Islet precursor cell (in vitro differentiated cells): ENCODE results near the gene FAM53C.
"Not testable (repeated sequence)": the region's sequence is repeated elsewhere in the genome, so short reads cannot be mapped to it uniquely, and the experiment has no call there.

Experiments
- DNase-seq: peaks from one replicate; pipeline ENCODE4 v3.0.0-alpha.2; 2018

FAM53C gene

GRCh38 chr5:138351517-138351916, 13.5 kb downstream of the FAM53C start:
- no peak for DNase-seq

DNA sequence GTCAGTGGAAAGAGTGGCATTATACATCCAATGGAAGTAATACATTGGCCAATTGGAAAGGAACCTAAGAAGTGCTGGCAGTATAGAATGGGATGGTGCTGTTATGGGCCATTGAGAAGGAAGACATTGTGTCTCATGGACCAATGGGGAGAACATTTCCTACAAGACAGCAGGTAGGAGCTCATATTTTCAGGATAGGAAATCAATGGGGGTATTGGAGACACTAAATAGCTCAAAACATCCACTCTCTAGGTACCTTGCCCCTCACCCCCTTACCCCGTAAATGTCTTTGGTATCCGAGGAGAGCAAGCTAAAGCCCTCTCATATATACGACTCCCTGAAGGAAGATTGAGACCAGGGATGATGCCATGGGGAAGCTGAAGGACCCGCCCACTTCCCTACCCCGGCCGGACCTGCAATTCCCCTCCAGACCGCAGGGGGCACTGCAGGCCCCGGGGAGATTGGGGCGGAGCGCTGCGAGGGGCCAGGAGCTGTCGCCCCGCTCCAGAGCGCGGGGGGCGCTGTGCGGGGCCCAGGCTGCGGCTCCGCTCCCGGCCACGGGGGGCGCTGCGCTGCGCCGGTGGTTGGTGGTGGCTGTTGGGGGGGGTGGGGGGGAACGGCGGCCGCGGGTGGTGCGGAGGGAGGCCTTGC, 14.1 kb downstream of the FAM53C start, which contains the start of gene KDM3B:
TSS of gene KDM3B (plus strand) at position 615 of the 651 bp plus-strand sequence. CDS start 111 bp downstream, outside the sequence.
- DNase-seq, result peak; percentile 96

DNA sequence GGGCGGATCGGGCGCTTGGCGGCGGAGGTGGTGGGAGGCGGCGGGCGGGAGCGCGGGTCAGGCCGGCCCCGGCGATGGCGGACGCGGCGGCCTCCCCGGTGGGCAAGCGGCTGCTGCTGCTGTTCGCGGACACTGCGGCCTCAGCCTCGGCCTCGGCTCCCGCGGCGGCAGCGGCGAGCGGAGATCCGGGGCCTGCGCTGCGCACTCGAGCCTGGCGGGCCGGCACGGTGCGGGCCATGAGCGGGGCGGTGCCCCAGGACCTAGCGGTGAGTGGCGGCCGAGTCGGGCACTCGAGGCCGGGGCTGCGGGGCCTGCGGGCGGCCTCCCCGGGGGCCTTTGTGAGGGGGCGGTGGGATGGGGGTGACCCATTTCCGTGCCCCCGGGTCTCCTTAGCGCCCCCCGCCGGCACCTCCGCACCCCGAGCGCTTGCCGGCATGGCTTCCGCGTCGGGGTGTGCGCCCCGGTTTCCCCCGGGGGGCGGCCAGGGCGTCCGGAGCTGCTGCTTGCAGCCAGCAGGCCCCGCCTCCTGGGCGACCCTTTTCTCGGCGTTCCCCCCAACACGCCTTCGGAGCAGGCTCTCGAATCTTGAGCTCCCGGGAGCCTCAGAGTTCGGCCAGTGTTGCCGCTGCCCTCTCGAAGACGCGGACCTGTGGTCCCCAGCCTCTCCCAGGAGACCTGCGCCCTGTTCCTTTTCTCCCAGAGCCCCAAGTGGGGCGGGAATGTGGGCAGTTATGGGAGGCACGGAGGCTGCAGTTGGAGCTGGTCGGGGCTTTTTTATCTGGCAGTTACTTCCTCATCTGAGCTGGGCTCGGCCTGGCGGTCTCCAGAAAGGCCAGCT, 14.9 kb downstream of the FAM53C start:
- peak; percentile 80 for DNase-seq

- DNase-seq, result no peak
Observed at GRCh38 chr5:138353560-138354080, 15.6 kb downstream of the FAM53C start.

DNA sequence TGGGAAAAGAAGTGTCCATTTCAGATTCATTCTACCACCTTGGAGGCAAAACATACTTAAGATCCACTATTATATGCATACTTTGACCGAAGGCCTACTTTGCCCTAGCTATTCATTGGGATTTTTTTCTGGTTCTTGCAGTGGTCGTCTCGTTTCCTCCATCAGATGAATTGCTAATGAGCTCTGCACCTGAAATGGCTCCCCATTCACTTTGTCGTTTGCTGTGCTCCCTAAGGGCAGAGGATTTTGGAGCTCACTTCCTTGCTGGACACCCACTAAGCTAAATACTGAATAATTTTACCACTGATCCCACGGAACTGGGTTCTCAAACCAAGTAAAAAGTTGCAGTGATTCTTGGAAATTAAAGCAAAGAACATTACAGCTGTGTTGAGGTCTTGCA, 16.3 kb downstream of the FAM53C start:
- no peak for DNase-seq

GRCh38 chr5:138354926-138355378, 16.9 kb downstream of the FAM53C start:
- DNase-seq, result no peak

GRCh38 chr5:138359621-138360020, 21.6 kb downstream of the FAM53C start:
- DNase-seq, result no peak

DNA sequence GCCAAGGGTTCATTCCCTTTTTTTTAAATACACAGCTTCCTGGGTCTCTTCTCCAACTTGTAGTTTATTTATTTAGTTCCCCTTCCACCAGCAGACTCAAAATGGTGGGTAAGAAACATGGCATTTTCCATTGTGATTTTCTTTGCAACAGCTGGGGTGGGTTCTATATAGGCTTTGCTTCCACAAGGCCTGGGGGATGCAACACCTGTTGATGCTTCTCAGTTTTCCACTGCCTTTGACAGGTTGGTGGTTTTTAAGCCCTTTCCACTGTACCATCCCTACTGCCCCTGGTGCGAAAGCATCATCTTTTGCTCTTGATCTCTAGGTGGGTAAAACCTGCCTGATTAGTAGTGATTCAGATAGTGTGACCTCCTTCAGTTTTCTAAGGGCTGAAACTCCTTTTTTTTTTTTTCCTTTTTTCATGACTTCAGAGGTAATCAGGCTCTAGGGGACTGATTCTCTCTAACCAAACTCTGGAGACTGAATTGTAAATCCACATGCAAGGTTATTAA, 22.9 kb downstream of the FAM53C start:
- DNase-seq, result no peak

DNA sequence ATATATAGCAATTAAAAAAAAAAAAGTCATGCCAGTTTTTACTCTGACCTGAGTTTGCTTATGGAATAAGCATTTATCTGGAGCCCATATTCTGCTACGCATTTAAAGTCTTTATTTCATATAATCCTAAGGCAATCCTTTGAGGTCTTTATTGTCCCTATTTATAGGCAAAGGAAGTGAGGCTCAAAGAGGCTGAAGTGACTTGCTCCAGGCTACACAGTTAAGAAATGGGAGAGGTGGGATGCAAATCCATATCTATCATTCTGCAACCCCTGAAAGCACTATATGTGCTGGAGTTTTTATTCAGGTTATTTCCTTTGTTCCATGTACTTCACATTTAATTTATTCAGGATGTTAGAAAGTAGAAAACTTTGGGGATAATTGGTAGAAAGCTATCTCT, 26.5 kb downstream of the FAM53C start:
- no peak for DNase-seq

- no peak for DNase-seq
Observed at GRCh38 chr5:138366632-138367382, 28.7 kb downstream of the FAM53C start.

GRCh38 chr5:138369261-138369660, 31.2 kb downstream of the FAM53C start:
- no peak for DNase-seq

GRCh38 chr5:138369706-138370105, 31.6 kb downstream of the FAM53C start:
- DNase-seq, result no peak

DNA sequence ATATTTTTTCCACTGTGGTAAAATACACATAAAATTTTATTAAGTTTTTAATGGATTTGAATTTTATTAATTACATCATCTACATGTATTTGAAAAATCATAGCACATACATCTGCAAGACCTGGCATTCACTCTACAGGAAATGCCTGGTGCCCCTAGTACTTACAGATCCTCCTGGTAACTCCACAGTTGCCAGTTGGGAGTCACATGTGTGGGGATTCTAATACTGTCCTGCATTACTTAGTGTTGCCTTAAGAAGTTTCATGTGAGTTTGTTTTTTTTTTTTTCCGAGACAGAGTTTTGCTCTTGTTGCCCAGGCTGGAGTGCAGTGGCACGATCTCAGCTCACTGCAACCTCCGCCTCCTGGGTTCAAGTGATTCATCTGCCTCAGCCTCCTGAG, 32.5 kb downstream of the FAM53C start:
- DNase-seq, result no peak

- DNase-seq, result no peak
Observed at GRCh38 chr5:138371454-138371853, 33.4 kb downstream of the FAM53C start.

- DNase-seq, result no peak
Observed at GRCh38 chr5:138372225-138372624, 34.2 kb downstream of the FAM53C start.

DNA sequence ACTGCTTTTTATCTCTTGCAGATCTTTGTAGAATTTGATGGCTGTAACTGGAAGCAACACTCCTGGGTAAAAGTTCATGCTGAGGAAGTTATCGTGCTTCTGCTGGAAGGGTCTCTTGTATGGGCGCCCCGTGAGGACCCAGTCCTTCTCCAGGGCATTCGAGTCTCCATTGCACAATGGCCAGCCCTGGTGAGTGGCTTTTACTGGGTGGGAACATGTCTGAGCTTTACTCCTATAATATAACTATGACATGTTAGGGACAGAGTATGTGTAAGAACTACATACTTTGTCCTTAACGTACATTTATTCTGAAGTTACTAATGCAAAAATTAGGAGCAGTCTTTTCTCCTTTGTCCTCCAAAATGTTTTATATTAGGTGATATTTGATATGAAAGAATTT, 34.6 kb downstream of the FAM53C start:
- DNase-seq, result no peak

- no peak for DNase-seq
Observed at GRCh38 chr5:138382347-138382746, 44.3 kb downstream of the FAM53C start.

DNA sequence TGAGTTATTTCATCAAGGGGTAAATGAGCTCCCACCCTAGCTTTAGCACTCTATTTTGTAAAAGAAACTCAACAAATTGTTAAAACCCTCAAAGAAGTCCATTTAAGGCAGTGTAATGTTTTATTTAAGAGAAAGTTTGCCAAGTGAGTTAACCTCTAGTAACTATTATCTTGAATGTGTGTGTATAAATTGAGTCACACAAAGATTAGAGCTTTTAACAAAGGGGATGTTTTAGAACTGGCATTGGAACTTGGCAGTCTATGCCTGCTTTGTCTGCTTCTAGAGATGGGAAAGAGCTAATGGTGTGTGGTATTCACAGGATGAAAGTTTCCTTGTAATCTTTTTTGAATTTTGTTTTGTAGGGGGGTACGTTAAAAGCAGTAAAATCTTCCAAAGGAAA, 47.6 kb downstream of the FAM53C start:
- DNase-seq, result no peak

- DNase-seq, result no peak
Observed at GRCh38 chr5:138386290-138386689, 48.2 kb downstream of the FAM53C start.

- no peak for DNase-seq
Observed at GRCh38 chr5:138389332-138389731, 51.3 kb downstream of the FAM53C start.

DNA sequence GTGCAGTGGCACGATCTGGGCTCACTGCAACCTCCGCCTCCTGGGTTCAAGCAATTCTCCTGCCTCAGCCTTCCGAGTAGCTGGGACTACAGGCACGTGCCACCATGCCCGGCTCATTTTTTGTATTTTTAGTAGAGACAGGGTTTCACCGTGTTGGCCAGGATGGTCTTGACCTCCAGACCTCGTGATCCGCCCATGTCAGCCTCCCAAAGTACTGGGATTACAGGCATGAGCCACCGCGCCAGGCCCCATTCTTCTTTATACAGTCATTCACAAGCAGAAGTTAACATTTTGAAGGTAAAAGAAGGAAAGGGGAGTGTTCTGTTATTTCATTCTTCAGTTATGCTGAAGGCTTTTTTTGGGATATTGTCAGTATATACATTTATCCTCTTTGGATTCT, 51.8 kb downstream of the FAM53C start:
- not testable (repeated sequence) for DNase-seq

GRCh38 chr5:138391859-138392386, 53.9 kb downstream of the FAM53C start:
- DNase-seq, result no peak
